Gastroesophageal sphincter (tissue), 3 donors: ENCODE data around the gene AGR3.

Experiments
- CTCF ChIP-seq, 4 experiments: fragments of 200-600 bp in 2 of 4; fragments of 450-650 bp in 2 of 4; sonication (generic) in 1 of 4; IDR thresholded peaks; one replicate each; pipeline ENCODE4 v1.5.1; 2017 to 2019; ENCODE audit warnings: antibody characterized with exemption in 4 of 4, mild to moderate bottlenecking in 2 of 4, moderate library complexity in 2 of 4
- EP300 ChIP-seq: sonication (generic); formaldehyde crosslinking; IDR thresholded peaks from one replicate; pipeline ENCODE4 v1.6.1; 2017; ENCODE audit warnings: antibody characterized with exemption, mild to moderate bottlenecking
- POLR2A ChIP-seq, 2 donors: fragments of 450-650 bp; IDR thresholded peaks; one replicate each; pipeline ENCODE4 v1.6.1; 2017; ENCODE audit warnings: antibody characterized with exemption in 2 of 2, mild to moderate bottlenecking in 2 of 2, moderate library complexity in 1 of 2
- POLR2AphosphoS5 ChIP-seq: sonication (generic); formaldehyde crosslinking; IDR thresholded peaks from one replicate; pipeline ENCODE4 v1.6.1; 2017; ENCODE audit warnings: antibody characterized with exemption

- no peak for TF ChIP-seq POLR2AphosphoS5
- no peak for TF ChIP-seq POLR2A (IDR thresholded peaks at IDR 0.05)
- TF ChIP-seq CTCF (IDR thresholded peaks at IDR 0.05), result no peak
- TF ChIP-seq EP300, result no peak
These were observed 31.9 kb upstream of the AGR3 start for GRCh38 chr7:16913643-16914042.
